Loucy (cell line): Measurements from ENCODE around the gene FAHD2B.
"Not testable (repeated sequence)": the region's sequence is repeated elsewhere in the genome, so short reads cannot be mapped to it uniquely, and the experiment has no call there.

Experiments
- H2AFZ ChIP-seq: fragments of 200-600 bp; sonication (generic); 2 replicates; pipeline ENCODE4 v1.6.0; 2016; ENCODE audit warnings: antibody characterized with exemption, mild to moderate bottlenecking, low read length, moderate library complexity
- H3F3A ChIP-seq: fragments of 200-600 bp; 2 replicates; pipeline ENCODE4 v1.6.0; 2016; ENCODE audit warnings: antibody characterized with exemption, low read depth, mild to moderate bottlenecking
- H3K27me3 ChIP-seq: fragments of 200-600 bp; sonication (generic); 2 replicates; pipeline ENCODE4 v1.6.1; 2014; ENCODE audit warnings: low read length, mild to moderate bottlenecking; ENCODE audit not compliant: insufficient read depth, poor library complexity, severe bottlenecking
- H3K36me3 ChIP-seq: fragments of 200-600 bp; sonication (generic); 2 replicates; pipeline ENCODE4 v1.6.1; 2016; ENCODE audit warnings: low read length; ENCODE audit not compliant: insufficient read depth
- H3K4me1 ChIP-seq: fragments of 200-600 bp; sonication (generic); 2 replicates; pipeline ENCODE4 v1.5.1; 2014; ENCODE audit warnings: low read length, mild to moderate bottlenecking; ENCODE audit not compliant: insufficient read depth, poor library complexity, severe bottlenecking
- H3K4me2 ChIP-seq: fragments of 200-600 bp; sonication (generic); 2 replicates; pipeline ENCODE4 v1.6.0; 2014; ENCODE audit warnings: antibody characterized with exemption, low read length, low read depth, mild to moderate bottlenecking; ENCODE audit not compliant: poor library complexity, severe bottlenecking
- H3K4me3 ChIP-seq: fragments of 200-600 bp; sonication (generic); 2 replicates; pipeline ENCODE4 v1.5.1; 2014; ENCODE audit warnings: low read length, mild to moderate bottlenecking, mixed read lengths; ENCODE audit not compliant: poor library complexity, severe bottlenecking
- H3K79me2 ChIP-seq: fragments of 200-600 bp; sonication (generic); 2 replicates; pipeline ENCODE4 v1.6.1; 2014; ENCODE audit warnings: low read length; ENCODE audit not compliant: insufficient read depth
- H3K9ac ChIP-seq: fragments of 200-600 bp; sonication (generic); 2 replicates; pipeline ENCODE4 v1.6.0; 2014; ENCODE audit warnings: mild to moderate bottlenecking, low read depth, low read length, moderate library complexity; ENCODE audit not compliant: poor library complexity, severe bottlenecking
- H3K9me2 ChIP-seq: fragments of 200-600 bp; sonication (generic); replicated peaks from 2 replicates; pipeline ENCODE4 v1.6.1; 2016; ENCODE audit warnings: low read depth, low read length, mixed read lengths
- H3K9me3 ChIP-seq: fragments of 200-600 bp; sonication (generic); 2 replicates; pipeline ENCODE4 v1.6.1; 2014; ENCODE audit warnings: mild to moderate bottlenecking, antibody characterized with exemption, low read length, low read depth; ENCODE audit not compliant: insufficient read depth
- H4K20me1 ChIP-seq: fragments of 200-600 bp; sonication (generic); 2 replicates; pipeline ENCODE4 v1.6.0; 2014; ENCODE audit warnings: antibody characterized with exemption, low read length, mild to moderate bottlenecking; ENCODE audit not compliant: insufficient read depth, poor library complexity, severe bottlenecking

Gene FAHD2B

GRCh38 chr2:97046676-97047075, 48.0 kb downstream of the FAHD2B start:
- not testable (repeated sequence) for H3K4me3 ChIP-seq, H3K36me3 ChIP-seq, H4K20me1 ChIP-seq, H3K9me2 ChIP-seq, H3K27me3 ChIP-seq, H3K9me3 ChIP-seq, H3F3A ChIP-seq, H3K79me2 ChIP-seq, H3K9ac ChIP-seq, H3K4me2 ChIP-seq, H2AFZ ChIP-seq
- H3K4me1 ChIP-seq: peaks cover 10% of the 10 kb centered on the region

GRCh38 chr2:97045895-97046499, 48.7 kb downstream of the FAHD2B start:
- not testable (repeated sequence) for H3K9me3 ChIP-seq, H3K79me2 ChIP-seq, H3K4me3 ChIP-seq, H3K9me2 ChIP-seq, H2AFZ ChIP-seq, H3K27me3 ChIP-seq, H3K4me2 ChIP-seq, H4K20me1 ChIP-seq, H3K36me3 ChIP-seq, H3F3A ChIP-seq, H3K9ac ChIP-seq
- peaks cover 10% of the 10 kb centered on the region for H3K4me1 ChIP-seq
